GM08714 (cell line): ENCODE data around the gene DMRT2.

Experiments used
- H3K4me3 ChIP-seq: fragments of 200-500 bp; sonication (Bioruptor generic); 2 replicates; pipeline ENCODE4 v1.5.1; 2014; ENCODE audit warnings: mild to moderate bottlenecking, low read length, inconsistent platforms
- ZNF274 ChIP-seq: IDR thresholded peaks from 2 replicates; pipeline ENCODE4 v1.6.1; 2012; ENCODE audit warnings: mild to moderate bottlenecking, low read depth, low read length

The DMRT2 gene

GRCh38 chr9:1096155-1096964, 46.2 kb downstream of the DMRT2 start:
- TF ChIP-seq ZNF274 = no peak
- no peak overlapping the region for H3K4me3 ChIP-seq

GRCh38 chr9:1098551-1098950, 48.4 kb downstream of the DMRT2 start:
- TF ChIP-seq ZNF274 = no peak
- H3K4me3 ChIP-seq = no peak overlapping the region

DNA sequence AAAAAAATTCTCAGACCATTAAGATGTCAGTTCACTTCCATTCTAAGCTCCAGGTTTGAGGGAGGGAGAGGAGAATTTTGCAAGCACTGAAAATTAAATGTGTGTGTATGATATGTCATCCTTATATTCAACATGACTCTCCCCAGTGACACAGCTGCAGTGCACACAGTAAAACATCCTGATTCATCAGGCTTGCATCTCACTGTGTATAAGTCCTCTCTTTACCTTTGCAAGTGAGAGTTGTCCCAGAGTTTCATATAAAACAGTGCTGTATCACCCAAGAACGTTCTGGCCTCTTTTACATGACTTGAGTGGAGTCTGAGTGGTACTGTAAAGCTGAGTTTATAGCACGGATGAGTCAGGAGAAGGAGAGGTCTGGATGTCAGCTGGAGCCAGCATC, 50.0 kb downstream of the DMRT2 start:
- no peak overlapping the region for H3K4me3 ChIP-seq

GRCh38 chr9:1100945-1101344, 50.8 kb downstream of the DMRT2 start:
- H3K4me3 ChIP-seq = no peak overlapping the region
- no peak for TF ChIP-seq ZNF274

More for the DNA sequence above, 50.0 kb downstream of the DMRT2 start:
- no peak for TF ChIP-seq ZNF274

GRCh38 chr9:1101846-1102641, 51.9 kb downstream of the DMRT2 start:
- no peak for TF ChIP-seq ZNF274
- no peak overlapping the region for H3K4me3 ChIP-seq

DNA sequence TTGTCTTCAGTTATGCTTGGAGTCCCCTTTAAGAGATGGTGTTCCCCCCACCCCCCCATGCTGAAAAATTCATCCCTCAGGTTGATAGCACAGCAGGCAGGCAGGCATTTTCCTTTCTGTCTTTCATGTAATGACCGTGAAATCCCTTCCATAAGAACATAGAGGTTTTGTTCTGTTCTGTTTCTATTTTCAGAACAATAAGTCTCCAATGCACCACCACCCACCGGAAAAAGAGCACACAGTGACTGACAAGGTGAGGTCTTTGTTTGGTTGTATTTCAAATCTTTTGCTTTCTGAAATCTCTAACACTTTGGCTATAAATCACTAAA, 52.4 kb downstream of the DMRT2 start:
- no peak overlapping the region for H3K4me3 ChIP-seq
- TF ChIP-seq ZNF274 = no peak
